HEK293 (cell line): ENCODE data around the gene TPSAB1.
"Not testable (repeated sequence)": the region's sequence is repeated elsewhere in the genome, so short reads cannot be mapped to it uniquely, and the experiment has no call there.

Experiments
- CTCF ChIA-PET: fragments of 350-600 bp; formaldehyde crosslinking; extraction: SDS; loops from one replicate; lab custom pipeline; 2021; ENCODE audit warnings: antibody characterized with exemption; lab: Yijun Ruan, JAX
- POLR2A ChIA-PET: fragments of 300-600 bp; formaldehyde crosslinking; extraction: SDS; loops from one replicate; lab custom pipeline; 2020; ENCODE audit warnings: antibody characterized with exemption, inconsistent platforms; lab: Yijun Ruan, JAX
- H3K27ac ChIP-seq: fragments of 200-500 bp; sonication (Bioruptor generic); 2 replicates; pipeline ENCODE4 v1.5.1; 2014; ENCODE audit warnings: low read depth, low read length, control low read depth, inconsistent platforms; ENCODE audit errors: extremely low read depth
- H3K36me3 ChIP-seq, 2 experiments: fragments of 200-500 bp in 1 of 2; sonication (Bioruptor generic) in 1 of 2; 1 replicate in 1 of 2; 2 replicates in 1 of 2; pipeline ENCODE4 v1.5.1; 2014 to 2017; ENCODE audit warnings: inconsistent platforms in 2 of 2, low read length in 2 of 2; ENCODE audit not compliant: control insufficient read depth in 2 of 2, insufficient read depth in 1 of 2
- H3K4me1 ChIP-seq: fragments of 200-500 bp; sonication (Bioruptor generic); 2 replicates; pipeline ENCODE4 v1.5.1; 2014; ENCODE audit warnings: mild to moderate bottlenecking, low read length, inconsistent platforms; ENCODE audit not compliant: control insufficient read depth, insufficient read depth
- H3K4me3 ChIP-seq: 2 replicates; pipeline ENCODE4 v1.5.1; 2011; ENCODE audit warnings: low read depth, mild to moderate bottlenecking, control low read depth, low read length, moderate library complexity
- H3K9me3 ChIP-seq: fragments of 200-500 bp; sonication (Bioruptor generic); 2 replicates; pipeline ENCODE4 v1.5.1; 2014; ENCODE audit warnings: low read depth, low read length, inconsistent platforms; ENCODE audit not compliant: control insufficient read depth, insufficient read depth
- GFI1B ChIP-seq: fragments of 450-650 bp; formaldehyde crosslinking; IDR thresholded peaks from 2 replicates; pipeline ENCODE4 v1.5.1; 2016; ENCODE audit warnings: missing biosample characterization, missing genetic modification characterization
- ZNF175 ChIP-seq: fragments of 450-650 bp; formaldehyde crosslinking; IDR thresholded peaks from 2 replicates; pipeline ENCODE4 v1.5.1; 2016; ENCODE audit warnings: missing biosample characterization, missing genetic modification characterization
- ZNF324 ChIP-seq: fragments of 450-650 bp; formaldehyde crosslinking; IDR thresholded peaks from 2 replicates; pipeline ENCODE4 v1.5.1; 2016; ENCODE audit warnings: missing biosample characterization, missing genetic modification characterization
- ZNF366 ChIP-seq: fragments of 450-650 bp; formaldehyde crosslinking; conservative IDR thresholded peaks from 2 replicates; pipeline ENCODE4 v1.5.1; 2016; ENCODE audit warnings: missing biosample characterization, missing genetic modification characterization
- ZNF394 ChIP-seq: fragments of 450-650 bp; formaldehyde crosslinking; IDR thresholded peaks from 2 replicates; pipeline ENCODE4 v1.5.1; 2016; ENCODE audit warnings: missing biosample characterization, missing genetic modification characterization, mild to moderate bottlenecking, moderate library complexity, borderline replicate concordance
- ZNF707 ChIP-seq: fragments of 450-650 bp; formaldehyde crosslinking; IDR thresholded peaks from 2 replicates; pipeline ENCODE4 v1.5.1; 2016; ENCODE audit warnings: missing biosample characterization, missing genetic modification characterization
- TF ChIP-seq, protein P1 (sequence below): fragments of 450-650 bp; formaldehyde crosslinking; IDR thresholded peaks from 2 replicates; pipeline ENCODE4 v1.5.1; 2016; ENCODE audit warnings: missing biosample characterization, missing genetic modification characterization
- TF ChIP-seq, protein P2 (sequence below): fragments of 450-650 bp; formaldehyde crosslinking; IDR thresholded peaks from 2 replicates; pipeline ENCODE4 v1.5.1; 2016; ENCODE audit warnings: missing biosample characterization, missing genetic modification characterization
- TF ChIP-seq, protein P3 (sequence below): fragments of 450-650 bp; formaldehyde crosslinking; IDR thresholded peaks from 2 replicates; pipeline ENCODE4 v1.5.1; 2016; ENCODE audit warnings: missing biosample characterization, missing genetic modification characterization
- TF ChIP-seq, protein P4 (sequence below): fragments of 450-650 bp; IDR thresholded peaks from 2 replicates; pipeline ENCODE4 v1.5.1; 2018; ENCODE audit warnings: missing biosample characterization, missing genetic modification characterization
- TF ChIP-seq, protein P5 (sequence below): fragments of 450-650 bp; formaldehyde crosslinking; IDR thresholded peaks from 2 replicates; pipeline ENCODE4 v1.5.1; 2016; ENCODE audit warnings: missing biosample characterization, missing genetic modification characterization
- TF ChIP-seq, protein P6 (sequence below): fragments of 450-650 bp; formaldehyde crosslinking; IDR thresholded peaks from 2 replicates; pipeline ENCODE4 v1.5.1; 2017; ENCODE audit warnings: missing biosample characterization, missing genetic modification characterization

Gene TPSAB1

DNA sequence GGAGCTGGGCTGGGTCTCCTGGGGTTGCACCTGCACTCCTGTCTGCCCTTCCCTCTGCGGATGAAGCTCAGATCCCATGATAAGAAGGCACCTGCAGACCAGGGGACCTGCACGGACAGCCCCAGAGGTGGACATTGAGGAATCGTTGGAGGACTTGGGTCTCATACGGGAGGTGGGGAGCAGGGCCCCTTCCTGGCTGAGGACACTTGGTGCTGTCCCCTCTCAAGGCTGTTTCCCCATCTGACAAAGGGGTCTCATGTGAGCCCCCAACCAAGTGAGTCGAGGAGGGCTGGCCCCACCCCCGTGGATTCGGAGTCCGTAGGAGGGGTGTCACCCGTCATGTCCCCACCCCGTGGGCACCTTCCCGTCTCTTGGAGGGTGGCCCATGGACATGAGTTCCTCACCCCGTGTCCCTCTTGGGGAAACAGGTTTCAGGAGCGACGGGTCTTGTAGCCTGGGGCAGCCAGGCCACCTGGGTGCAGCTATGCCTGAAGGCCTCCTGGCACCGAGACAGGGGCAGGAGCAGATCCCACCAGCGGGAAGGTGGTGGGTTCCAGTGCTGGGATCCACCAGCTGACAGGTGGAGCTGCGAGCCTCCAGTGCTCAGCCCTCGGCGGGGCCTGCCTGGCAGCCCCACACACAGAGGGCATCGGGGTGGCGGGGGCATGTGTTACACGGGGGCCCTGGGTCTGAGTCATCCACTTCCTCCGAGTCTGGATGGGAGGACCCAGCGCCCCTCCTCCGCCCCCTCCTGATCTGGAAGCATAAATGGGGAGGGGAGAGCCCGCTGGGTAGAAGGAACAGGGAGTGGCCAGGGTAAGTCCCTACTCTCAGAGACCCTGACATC is 15.0 kb downstream of the TPSAB1 start, which contains the start of gene TPSD1:
TSS of gene TPSD1 (plus strand) at position 794 of the 847 bp plus-strand sequence. CDS start 212 bp downstream, outside the sequence.
- H3K36me3 ChIP-seq, H3K27ac ChIP-seq, H3K9me3 ChIP-seq, H3K4me1 ChIP-seq, CTCF ChIA-PET, H3K4me3 ChIP-seq: not testable (repeated sequence)
- POLR2A ChIA-PET = interaction anchor here (0.6 kb wide), 1 partner anchor 32 kb away, joined by 3 read pairs; no protein-coding TSS in a partner anchor
- TF ChIP-seq, protein P1, sequence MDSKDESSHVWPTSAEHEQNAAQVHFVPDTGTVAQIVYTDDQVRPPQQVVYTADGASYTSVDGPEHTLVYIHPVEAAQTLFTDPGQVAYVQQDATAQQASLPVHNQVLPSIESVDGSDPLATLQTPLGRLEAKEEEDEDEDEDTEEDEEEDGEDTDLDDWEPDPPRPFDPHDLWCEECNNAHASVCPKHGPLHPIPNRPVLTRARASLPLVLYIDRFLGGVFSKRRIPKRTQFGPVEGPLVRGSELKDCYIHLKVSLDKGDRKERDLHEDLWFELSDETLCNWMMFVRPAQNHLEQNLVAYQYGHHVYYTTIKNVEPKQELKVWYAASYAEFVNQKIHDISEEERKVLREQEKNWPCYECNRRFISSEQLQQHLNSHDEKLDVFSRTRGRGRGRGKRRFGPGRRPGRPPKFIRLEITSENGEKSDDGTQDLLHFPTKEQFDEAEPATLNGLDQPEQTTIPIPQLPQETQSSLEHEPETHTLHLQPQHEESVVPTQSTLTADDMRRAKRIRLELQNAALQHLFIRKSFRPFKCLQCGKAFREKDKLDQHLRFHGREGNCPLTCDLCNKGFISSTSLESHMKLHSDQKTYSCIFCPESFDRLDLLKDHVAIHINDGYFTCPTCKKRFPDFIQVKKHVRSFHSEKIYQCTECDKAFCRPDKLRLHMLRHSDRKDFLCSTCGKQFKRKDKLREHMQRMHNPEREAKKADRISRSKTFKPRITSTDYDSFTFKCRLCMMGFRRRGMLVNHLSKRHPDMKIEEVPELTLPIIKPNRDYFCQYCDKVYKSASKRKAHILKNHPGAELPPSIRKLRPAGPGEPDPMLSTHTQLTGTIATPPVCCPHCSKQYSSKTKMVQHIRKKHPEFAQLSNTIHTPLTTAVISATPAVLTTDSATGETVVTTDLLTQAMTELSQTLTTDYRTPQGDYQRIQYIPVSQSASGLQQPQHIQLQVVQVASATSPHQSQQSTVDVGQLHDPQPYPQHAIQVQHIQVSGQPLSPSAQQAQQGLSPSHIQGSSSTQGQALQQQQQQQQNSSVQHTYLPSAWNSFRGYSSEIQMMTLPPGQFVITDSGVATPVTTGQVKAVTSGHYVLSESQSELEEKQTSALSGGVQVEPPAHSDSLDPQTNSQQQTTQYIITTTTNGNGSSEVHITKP (tag by site-specific recombination) = peak; percentile 35; the same call in 1 of the 2 replicates

DNA sequence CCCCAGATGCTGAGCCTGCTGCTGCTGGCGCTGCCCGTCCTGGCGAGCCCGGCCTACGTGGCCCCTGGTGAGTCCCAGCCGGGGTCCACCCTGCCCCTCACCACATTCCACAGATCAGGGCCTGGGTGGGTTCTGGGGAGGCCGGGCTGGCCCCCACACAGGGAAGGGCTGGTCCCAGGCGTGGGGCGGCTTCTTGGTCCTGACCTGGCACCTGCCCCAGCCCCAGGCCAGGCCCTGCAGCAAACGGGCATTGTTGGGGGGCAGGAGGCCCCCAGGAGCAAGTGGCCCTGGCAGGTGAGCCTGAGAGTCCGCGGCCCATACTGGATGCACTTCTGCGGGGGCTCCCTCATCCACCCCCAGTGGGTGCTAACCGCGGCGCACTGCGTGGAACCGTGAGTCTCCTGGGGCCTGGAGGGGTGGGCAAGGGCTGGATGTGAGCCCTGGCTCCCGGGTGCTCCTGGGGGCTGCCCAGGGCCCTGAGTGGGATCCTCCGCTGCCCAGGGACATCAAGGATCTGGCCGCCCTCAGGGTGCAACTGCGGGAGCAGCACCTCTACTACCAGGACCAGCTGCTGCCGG is 15.9 kb downstream of the TPSAB1 start:
- H3K27ac ChIP-seq, H3K4me1 ChIP-seq, H3K4me3 ChIP-seq, H3K36me3 ChIP-seq, CTCF ChIA-PET, POLR2A ChIA-PET, H3K9me3 ChIP-seq: not testable (repeated sequence)

DNA sequence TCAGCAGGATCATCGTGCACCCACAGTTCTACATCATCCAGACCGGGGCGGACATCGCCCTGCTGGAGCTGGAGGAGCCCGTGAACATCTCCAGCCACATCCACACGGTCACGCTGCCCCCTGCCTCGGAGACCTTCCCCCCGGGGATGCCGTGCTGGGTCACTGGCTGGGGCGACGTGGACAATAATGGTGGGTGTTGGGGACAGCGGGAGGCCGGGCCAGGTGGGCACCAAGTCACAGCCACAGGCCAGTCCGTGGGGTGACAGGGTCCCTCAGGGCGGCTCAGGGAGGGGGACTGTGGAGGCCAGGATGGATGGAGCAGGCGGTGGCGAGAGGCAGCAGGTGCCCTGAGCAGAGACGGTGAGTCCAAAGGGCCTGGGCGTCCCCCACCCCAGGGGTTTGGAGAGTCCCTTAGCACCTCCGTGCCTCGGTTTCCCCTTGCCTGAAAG is 16.4 kb downstream of the TPSAB1 start:
- H3K4me1 ChIP-seq = no peaks in the 10 kb centered on the region
- no peaks in the 10 kb centered on the region for H3K36me3 ChIP-seq
- H3K4me3 ChIP-seq = no peak overlapping the region
- ChIA-PET CTCF (no interaction called here), POLR2A (no interaction called here)
- no peaks in the 10 kb centered on the region for H3K9me3 ChIP-seq
- TF ChIP-seq ZNF324 (tag by site-specific recombination) = no peak
- TF ChIP-seq, protein P2, sequence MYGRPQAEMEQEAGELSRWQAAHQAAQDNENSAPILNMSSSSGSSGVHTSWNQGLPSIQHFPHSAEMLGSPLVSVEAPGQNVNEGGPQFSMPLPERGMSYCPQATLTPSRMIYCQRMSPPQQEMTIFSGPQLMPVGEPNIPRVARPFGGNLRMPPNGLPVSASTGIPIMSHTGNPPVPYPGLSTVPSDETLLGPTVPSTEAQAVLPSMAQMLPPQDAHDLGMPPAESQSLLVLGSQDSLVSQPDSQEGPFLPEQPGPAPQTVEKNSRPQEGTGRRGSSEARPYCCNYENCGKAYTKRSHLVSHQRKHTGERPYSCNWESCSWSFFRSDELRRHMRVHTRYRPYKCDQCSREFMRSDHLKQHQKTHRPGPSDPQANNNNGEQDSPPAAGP (tag by site-specific recombination) = no peak
- TF ChIP-seq, protein P3, sequence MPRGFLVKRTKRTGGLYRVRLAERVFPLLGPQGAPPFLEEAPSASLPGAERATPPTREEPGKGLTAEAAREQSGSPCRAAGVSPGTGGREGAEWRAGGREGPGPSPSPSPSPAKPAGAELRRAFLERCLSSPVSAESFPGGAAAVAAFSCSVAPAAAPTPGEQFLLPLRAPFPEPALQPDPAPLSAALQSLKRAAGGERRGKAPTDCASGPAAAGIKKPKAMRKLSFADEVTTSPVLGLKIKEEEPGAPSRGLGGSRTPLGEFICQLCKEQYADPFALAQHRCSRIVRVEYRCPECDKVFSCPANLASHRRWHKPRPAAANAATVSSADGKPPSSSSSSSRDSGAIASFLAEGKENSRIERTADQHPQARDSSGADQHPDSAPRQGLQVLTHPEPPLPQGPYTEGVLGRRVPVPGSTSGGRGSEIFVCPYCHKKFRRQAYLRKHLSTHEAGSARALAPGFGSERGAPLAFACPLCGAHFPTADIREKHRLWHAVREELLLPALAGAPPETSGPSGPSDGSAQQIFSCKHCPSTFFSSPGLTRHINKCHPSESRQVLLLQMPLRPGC (tag by site-specific recombination) = no peak
- TF ChIP-seq GFI1B = no peak
- no peak for TF ChIP-seq ZNF175 (tag by site-specific recombination)
- TF ChIP-seq, protein P4, sequence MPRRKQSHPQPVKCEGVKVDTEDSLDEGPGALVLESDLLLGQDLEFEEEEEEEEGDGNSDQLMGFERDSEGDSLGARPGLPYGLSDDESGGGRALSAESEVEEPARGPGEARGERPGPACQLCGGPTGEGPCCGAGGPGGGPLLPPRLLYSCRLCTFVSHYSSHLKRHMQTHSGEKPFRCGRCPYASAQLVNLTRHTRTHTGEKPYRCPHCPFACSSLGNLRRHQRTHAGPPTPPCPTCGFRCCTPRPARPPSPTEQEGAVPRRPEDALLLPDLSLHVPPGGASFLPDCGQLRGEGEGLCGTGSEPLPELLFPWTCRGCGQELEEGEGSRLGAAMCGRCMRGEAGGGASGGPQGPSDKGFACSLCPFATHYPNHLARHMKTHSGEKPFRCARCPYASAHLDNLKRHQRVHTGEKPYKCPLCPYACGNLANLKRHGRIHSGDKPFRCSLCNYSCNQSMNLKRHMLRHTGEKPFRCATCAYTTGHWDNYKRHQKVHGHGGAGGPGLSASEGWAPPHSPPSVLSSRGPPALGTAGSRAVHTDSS (tag by site-specific recombination) = no peak
- no peak for TF ChIP-seq ZNF366 (tag by site-specific recombination)
- TF ChIP-seq, protein P5, sequence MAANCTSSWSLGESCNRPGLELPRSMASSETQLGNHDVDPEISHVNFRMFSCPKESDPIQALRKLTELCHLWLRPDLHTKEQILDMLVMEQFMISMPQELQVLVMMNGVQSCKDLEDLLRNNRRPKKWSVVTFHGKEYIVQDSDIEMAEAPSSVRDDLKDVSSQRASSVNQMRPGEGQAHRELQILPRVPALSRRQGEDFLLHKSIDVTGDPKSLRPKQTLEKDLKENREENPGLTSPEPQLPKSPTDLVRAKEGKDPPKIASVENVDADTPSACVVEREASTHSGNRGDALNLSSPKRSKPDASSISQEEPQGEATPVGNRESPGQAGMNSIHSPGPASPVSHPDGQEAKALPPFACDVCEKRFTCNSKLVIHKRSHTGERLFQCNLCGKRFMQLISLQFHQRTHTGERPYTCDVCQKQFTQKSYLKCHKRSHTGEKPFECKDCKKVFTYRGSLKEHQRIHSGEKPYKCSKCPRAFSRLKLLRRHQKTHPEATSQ (tag by site-specific recombination) = no peak
- TF ChIP-seq, protein P6, sequence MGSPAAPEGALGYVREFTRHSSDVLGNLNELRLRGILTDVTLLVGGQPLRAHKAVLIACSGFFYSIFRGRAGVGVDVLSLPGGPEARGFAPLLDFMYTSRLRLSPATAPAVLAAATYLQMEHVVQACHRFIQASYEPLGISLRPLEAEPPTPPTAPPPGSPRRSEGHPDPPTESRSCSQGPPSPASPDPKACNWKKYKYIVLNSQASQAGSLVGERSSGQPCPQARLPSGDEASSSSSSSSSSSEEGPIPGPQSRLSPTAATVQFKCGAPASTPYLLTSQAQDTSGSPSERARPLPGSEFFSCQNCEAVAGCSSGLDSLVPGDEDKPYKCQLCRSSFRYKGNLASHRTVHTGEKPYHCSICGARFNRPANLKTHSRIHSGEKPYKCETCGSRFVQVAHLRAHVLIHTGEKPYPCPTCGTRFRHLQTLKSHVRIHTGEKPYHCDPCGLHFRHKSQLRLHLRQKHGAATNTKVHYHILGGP = no peak
- no peak for TF ChIP-seq ZNF707 (tag by site-specific recombination)
- TF ChIP-seq ZNF394 (tag by site-specific recombination) = no peak
- no peak overlapping the region for H3K27ac ChIP-seq
